Psoas muscle (tissue), 8 donors: Measurements from ENCODE around the gene EIF5B. TPM values are rescaled to one million over a fixed set of nuclear protein-coding genes. Genes with fewer than 3 reads are reported as not detected.
A peak's percentile ranks its signal among the peaks of the same experiment; 100 is the strongest.

ENCODE experiments used
- ATAC-seq, 4 donors: fragments of 200-7000 bp; cut with Tn5 transposase; one replicate each; pipeline ENCODE4 v1.9.1; 2020; ENCODE audit warnings: moderate library complexity in 3 of 4, mild to moderate bottlenecking in 2 of 4
- DNase-seq, 2 donors: peaks; one replicate each; pipeline ENCODE4 v3.0.0-alpha.2; 2020
- H3K27ac ChIP-seq: fragments of 200-600 bp; one replicate; pipeline ENCODE4 v1.8.0; 2022
- H3K27me3 ChIP-seq, 3 donors: fragments of 200-600 bp in 1 of 3; one replicate each; pipeline versions ENCODE4 v1.6.1 to v1.8.0; 2013 to 2022; ENCODE audit warnings: low read length in 2 of 3, mild to moderate bottlenecking in 2 of 3, moderate library complexity in 1 of 3; ENCODE audit not compliant: insufficient read depth in 3 of 3
- H3K36me3 ChIP-seq, 2 donors: fragments of 200-600 bp in 1 of 2; one replicate each; pipeline versions ENCODE4 v1.6.1 to v1.8.0; 2013 to 2022; ENCODE audit warnings: low read depth in 1 of 2, mild to moderate bottlenecking in 1 of 2, moderate library complexity in 1 of 2; ENCODE audit not compliant: insufficient read depth in 1 of 2
- H3K4me1 ChIP-seq: fragments of 200-600 bp; one replicate; pipeline ENCODE4 v1.8.0; 2022
- H3K4me3 ChIP-seq: fragments of 200-600 bp; one replicate; pipeline ENCODE4 v1.8.0; 2022; ENCODE audit warnings: mild to moderate bottlenecking
- H3K9me3 ChIP-seq: fragments of 200-600 bp; one replicate; pipeline ENCODE4 v1.8.0; 2022
- WGBS, 3 donors: extraction: QIAGEN DNeasy Blood & Tissue Kit; methylation state at CpG; one replicate each; pipeline versions ENCODE4 v1.1.6 to v1.1.7; 2013; 5-methylcytosine and 5-hydroxymethylcytosine counted together
- intact Hi-C, 2 donors: fragments of 100-400 bp; cut with DNase I; formaldehyde crosslinking; loops; one replicate each; pipeline versions ENCODE4 v1.11.0 to v1.14.2; 2022
- polyA plus RNA-seq, 3 donors: library from polyadenylated mRNA; stranded (reverse); fragments of 200-250 nt; gene quantifications; one replicate each; pipeline ENCODE4 v1.2.3, GENCODE V29; 2013
- total RNA-seq, 4 donors: library from RNA; stranded (reverse); fragmentation: NEBNext Ultra II Directional in 2 of 4; extraction: Animal tissue kit (Norgen Biotek cat#: 25700) in 2 of 4; gene quantifications; one replicate each; pipeline versions ENCODE4 v1.2.1 to v1.2.4, GENCODE V29; 2021 to 2023
- TF ChIP-seq, protein P1 (sequence below): fragments of 200-600 bp; IDR thresholded peaks from one replicate; pipeline ENCODE4 v1.8.0; 2022; ENCODE audit warnings: antibody characterized with exemption
- donor health status: healthy with polysubstance abuse.
- donor health status: DM: no; HTN: no; CAD: no; lungs with moderate emphysema.
- donor health status: Bipolar disorder and iron deficiency.
- donor health status: healthy.
- donor health status: DM: yes; HTN: yes; CAD: no.
- donor health status: DM: no; HTN: no; CAD: no.
- donor health status: DM: no; HTN: no; CAD: no.
- donor health status: DM: yes; HTN: yes; CAD: no.

The EIF5B gene
- total and polyA plus RNA-seq, 7 donors: 54.2 to 117 (median 81.0) TPM

GRCh38 chr2:99431587-99432275 is 94.5 kb downstream of the EIF5B start:
- Histone ChIP-seq H3K36me3 (peaks cover 2 to 79% of the 10 kb centered on the region in 2 donors), H3K4me3 (no peak overlapping the region), H3K4me1 (no peaks in the 10 kb centered on the region), H3K9me3 (no peaks in the 10 kb centered on the region), H3K27ac (no peak overlapping the region), H3K27me3 (no peaks in the 10 kb centered on the region)
- TF ChIP-seq, protein P1, sequence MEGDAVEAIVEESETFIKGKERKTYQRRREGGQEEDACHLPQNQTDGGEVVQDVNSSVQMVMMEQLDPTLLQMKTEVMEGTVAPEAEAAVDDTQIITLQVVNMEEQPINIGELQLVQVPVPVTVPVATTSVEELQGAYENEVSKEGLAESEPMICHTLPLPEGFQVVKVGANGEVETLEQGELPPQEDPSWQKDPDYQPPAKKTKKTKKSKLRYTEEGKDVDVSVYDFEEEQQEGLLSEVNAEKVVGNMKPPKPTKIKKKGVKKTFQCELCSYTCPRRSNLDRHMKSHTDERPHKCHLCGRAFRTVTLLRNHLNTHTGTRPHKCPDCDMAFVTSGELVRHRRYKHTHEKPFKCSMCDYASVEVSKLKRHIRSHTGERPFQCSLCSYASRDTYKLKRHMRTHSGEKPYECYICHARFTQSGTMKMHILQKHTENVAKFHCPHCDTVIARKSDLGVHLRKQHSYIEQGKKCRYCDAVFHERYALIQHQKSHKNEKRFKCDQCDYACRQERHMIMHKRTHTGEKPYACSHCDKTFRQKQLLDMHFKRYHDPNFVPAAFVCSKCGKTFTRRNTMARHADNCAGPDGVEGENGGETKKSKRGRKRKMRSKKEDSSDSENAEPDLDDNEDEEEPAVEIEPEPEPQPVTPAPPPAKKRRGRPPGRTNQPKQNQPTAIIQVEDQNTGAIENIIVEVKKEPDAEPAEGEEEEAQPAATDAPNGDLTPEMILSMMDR: no peak
- intact Hi-C loops: no loop called here
- no peak for DNase-seq
- ATAC-seq: peak in 3 of 4 donors; percentile 55 to 74 (median 68)
- WGBS, 3 donors: 54 to 69% (median 59%) methylated on average over 12 of the region's 12 CpGs

- TF ChIP-seq, protein P1: no peak
- no peak for DNase-seq
- WGBS, 3 donors: 64 to 75% (median 74%) methylated on average over 2 of the region's 2 CpGs
- intact Hi-C loops: no loop called here
- H3K4me1 ChIP-seq: no peaks in the 10 kb centered on the region
- no peak overlapping the region for H3K27ac ChIP-seq
- H3K4me3 ChIP-seq: no peak overlapping the region
- no peaks in the 10 kb centered on the region for H3K27me3 ChIP-seq
- no peak for ATAC-seq
- peaks cover 0 to 77% of the 10 kb centered on the region in 2 donors for H3K36me3 ChIP-seq
- H3K9me3 ChIP-seq: no peaks in the 10 kb centered on the region
These were observed 96.2 kb downstream of the EIF5B start for GRCh38 chr2:99433340-99433739.

GRCh38 chr2:99436874-99437273 is 99.7 kb downstream of the EIF5B start:
- DNase-seq (no peak), ATAC-seq (no peak)
- Histone ChIP-seq H3K27ac (no peak overlapping the region), H3K4me3 (no peak overlapping the region), H3K27me3 (no peaks in the 10 kb centered on the region), H3K36me3 (peaks cover 0 to 66% of the 10 kb centered on the region in 2 donors), H3K9me3 (no peaks in the 10 kb centered on the region), H3K4me1 (no peaks in the 10 kb centered on the region)
- TF ChIP-seq, protein P1: no peak
- intact Hi-C loops: no loop called here
- 95 to 99% (median 98%) methylated on average over 10 of the region's 10 CpGs for WGBS, 3 donors

DNA sequence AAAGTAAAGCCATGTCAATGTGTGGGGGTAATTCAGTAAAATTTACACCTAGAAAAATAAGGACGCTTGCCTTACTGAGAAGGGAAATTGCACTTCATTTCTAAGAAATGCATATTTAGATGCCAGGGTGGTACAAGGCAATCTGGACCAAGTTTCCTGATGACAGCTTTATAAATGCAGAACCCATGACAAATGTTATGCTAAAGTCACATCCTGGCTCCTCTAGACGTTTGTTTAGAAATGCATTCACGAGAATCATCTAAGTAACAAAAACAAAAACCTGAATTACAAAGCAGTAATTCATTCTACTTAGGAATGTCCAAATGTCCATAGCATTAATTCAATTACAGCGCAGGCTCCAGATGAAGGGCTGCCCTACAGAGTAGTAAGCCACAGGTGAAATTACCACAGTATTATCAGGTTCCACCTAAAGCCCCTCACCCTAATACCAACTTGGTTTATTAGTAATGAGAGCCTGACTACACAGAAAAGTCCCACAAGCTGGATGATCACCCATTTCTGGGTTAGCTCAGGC is 102.8 kb downstream of the EIF5B start:
- no peaks in the 10 kb centered on the region for H3K27me3 ChIP-seq
- H3K4me1 ChIP-seq: no peaks in the 10 kb centered on the region
- intact Hi-C loops: loop anchor here in 1 of 2 donors (5.0 kb wide), 2 partner anchors 37 to 52 kb away; partner anchors contain the start of gene REV1
- no peak overlapping the region for H3K4me3 ChIP-seq
- 52 to 70% (median 59%) methylated on average over 4 of the region's 4 CpGs for WGBS, 3 donors
- ATAC-seq (no peak), DNase-seq (no peak)
- no peaks in the 10 kb centered on the region for H3K9me3 ChIP-seq
- peaks cover 0 to 54% of the 10 kb centered on the region in 2 donors for H3K36me3 ChIP-seq
- TF ChIP-seq, protein P1: no peak
- H3K27ac ChIP-seq: no peak overlapping the region
